Vagina (tissue), 2 donors: Measurements from ENCODE around the gene LPGAT1.
"Not testable (repeated sequence)": the region's sequence is repeated elsewhere in the genome, so short reads cannot be mapped to it uniquely, and the experiment has no call there.

Source experiments
- POLR2A ChIP-seq, 2 donors: fragments of 450-650 bp; IDR thresholded peaks; one replicate each; pipeline ENCODE4 v1.6.1; 2017; ENCODE audit warnings: antibody characterized with exemption in 2 of 2, mild to moderate bottlenecking in 2 of 2, moderate library complexity in 2 of 2
- TF ChIP-seq, protein P1 (sequence below), 3 experiments: fragments of 450-650 bp in 2 of 3; fragments of 200-600 bp in 1 of 3; sonication (generic) in 1 of 3; IDR thresholded peaks; one replicate each; pipeline ENCODE4 v1.5.1; 2017 to 2019; ENCODE audit warnings: antibody characterized with exemption in 3 of 3, mild to moderate bottlenecking in 2 of 3, moderate library complexity in 2 of 3

- TF ChIP-seq, protein P1, sequence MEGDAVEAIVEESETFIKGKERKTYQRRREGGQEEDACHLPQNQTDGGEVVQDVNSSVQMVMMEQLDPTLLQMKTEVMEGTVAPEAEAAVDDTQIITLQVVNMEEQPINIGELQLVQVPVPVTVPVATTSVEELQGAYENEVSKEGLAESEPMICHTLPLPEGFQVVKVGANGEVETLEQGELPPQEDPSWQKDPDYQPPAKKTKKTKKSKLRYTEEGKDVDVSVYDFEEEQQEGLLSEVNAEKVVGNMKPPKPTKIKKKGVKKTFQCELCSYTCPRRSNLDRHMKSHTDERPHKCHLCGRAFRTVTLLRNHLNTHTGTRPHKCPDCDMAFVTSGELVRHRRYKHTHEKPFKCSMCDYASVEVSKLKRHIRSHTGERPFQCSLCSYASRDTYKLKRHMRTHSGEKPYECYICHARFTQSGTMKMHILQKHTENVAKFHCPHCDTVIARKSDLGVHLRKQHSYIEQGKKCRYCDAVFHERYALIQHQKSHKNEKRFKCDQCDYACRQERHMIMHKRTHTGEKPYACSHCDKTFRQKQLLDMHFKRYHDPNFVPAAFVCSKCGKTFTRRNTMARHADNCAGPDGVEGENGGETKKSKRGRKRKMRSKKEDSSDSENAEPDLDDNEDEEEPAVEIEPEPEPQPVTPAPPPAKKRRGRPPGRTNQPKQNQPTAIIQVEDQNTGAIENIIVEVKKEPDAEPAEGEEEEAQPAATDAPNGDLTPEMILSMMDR (IDR thresholded peaks at IDR 0.05), result not testable (repeated sequence)
- not testable (repeated sequence) for TF ChIP-seq POLR2A (IDR thresholded peaks at IDR 0.05)
These were observed 136.7 kb downstream of the LPGAT1 start for GRCh38 chr1:211693911-211694310.
